Nucleus accumbens (tissue), 56 donors: ENCODE data around the gene WDSUB1.
A peak's percentile ranks its signal among the peaks of the same experiment; 100 is the strongest.

Source experiments
- DNase-seq, 56 donors: peaks; one replicate each; lab custom pipeline; 2025; lab: John Stamatoyannopoulos, UW

Gene WDSUB1

GRCh38 chr2:159200498-159200897, 86.0 kb downstream of the WDSUB1 start:
- DNase-seq: no peak

DNA sequence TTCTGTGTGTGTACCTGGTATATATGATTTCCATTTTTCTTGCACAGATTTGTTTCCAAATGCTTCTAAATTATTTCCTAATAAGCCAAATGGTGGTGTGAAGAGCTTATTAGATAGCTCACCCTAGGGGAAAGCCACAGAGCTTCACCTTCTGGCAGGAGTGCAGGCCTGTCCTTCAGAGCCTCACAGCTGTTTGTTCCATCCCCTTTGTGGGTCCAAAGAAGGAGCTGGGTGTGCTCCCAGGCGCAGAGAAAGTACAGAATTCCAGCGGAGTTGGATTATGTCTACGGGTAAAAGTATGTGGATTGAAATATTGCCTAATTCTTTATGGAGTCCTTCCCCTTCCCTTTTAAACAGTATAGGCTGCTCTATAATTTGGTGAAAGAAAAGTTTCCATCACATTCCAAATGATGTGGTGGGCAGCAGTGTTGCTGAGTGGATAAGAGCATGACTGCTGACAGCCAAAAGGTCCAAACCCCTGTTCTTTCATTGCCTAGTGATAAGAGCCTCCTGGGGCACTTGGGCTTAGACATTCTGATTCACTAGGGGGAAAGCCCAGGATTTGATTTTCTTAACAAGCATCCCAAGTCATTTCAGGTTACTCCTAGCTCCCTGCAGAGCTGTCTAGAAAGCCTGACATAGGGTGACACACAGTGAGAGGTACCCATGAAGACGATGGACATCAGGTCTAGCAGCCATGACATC, 86.6 kb downstream of the WDSUB1 start:
- DNase-seq: no peak

- no peak for DNase-seq
Measured at GRCh38 chr2:159199236-159199635, 87.3 kb downstream of the WDSUB1 start.

GRCh38 chr2:159196393-159196925, 90.0 kb downstream of the WDSUB1 start:
- no peak for DNase-seq

GRCh38 chr2:159195697-159196096, 90.8 kb downstream of the WDSUB1 start:
- DNase-seq: peak in 39 of 56 donors; percentile 4 to 79 (median 36)

DNA sequence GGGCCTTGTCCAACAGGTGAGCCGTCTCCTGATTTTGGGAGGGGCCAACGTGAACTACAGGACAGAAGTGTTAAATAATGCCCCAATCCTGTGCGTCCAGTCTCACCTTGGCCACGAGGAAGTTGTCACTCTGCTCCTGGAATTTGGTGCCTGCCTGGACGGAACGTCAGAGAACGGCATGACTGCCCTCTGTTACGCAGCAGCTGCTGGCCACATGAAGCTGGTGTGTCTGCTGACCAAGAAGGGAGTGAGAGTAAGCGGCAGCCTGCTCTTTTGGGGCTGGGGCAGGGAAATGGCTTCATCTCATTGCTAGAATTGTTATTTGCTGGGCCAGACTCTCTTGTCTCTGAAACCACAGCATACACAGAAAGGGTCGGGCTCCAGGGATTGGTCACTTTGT, 92.3 kb downstream of the WDSUB1 start:
- DNase-seq: peak in 7 of 56 donors; percentile 13 to 57 (median 26)

GRCh38 chr2:159193791-159194190, 92.7 kb downstream of the WDSUB1 start:
- no peak for DNase-seq

- no peak for DNase-seq
Measured at GRCh38 chr2:159192371-159192918, 94.1 kb downstream of the WDSUB1 start.

GRCh38 chr2:159188449-159188848, 98.1 kb downstream of the WDSUB1 start:
- DNase-seq: no peak

DNA sequence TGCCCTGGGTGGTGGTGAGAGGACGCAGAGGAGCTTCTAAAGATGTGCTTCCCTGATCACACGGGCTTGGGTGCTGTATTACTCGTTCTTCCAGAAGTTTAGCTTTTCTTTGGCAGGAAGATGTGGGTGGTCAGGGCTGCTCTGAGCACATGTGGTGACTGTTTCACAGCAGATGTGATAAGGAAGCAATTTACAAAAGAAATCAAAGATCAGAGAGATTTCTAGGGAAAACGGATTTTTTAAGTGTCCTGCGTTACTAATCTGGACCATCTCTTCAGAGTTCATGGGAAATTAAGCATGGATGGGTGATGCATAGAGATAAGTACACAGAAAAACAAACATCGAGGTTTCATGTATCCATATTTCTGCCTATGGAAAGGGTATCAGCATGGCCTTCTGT, 99.4 kb downstream of the WDSUB1 start:
- DNase-seq: no peak

DNA sequence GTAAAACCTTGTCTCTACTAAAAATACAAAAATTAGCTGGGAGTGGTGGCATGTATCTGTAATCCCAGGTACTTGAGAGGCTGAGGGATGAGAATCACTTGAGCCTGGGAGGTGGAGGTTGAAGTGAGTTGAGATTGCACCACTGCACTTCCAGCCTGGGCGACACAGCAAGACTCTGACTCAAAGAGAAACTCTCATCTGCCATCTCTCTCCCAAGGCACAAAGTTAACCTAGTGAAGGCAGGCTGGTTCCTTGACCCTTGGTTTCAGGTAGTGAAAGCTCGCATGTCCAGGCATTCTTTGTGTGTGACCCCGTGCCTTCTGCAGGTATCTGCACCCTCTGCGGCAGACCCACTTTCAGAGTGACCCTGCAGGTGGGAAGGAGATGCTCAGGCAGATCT, 100.0 kb downstream of the WDSUB1 start:
- DNase-seq: no peak
